ENCODE results near the gene SETBP1. TPM values are rescaled to one million over a fixed set of nuclear protein-coding genes. Genes with fewer than 3 reads are reported as not detected.

Gene SETBP1
- total RNA-seq, 1 experiment from 2014 or later = 9.6 TPM

GRCh38 chr18:44871771-44872170 is 191.1 kb downstream of the SETBP1 start:
- ChIA-PET POLR2A (no interaction called here), CTCF (no interaction called here)
- TF ChIP-seq, protein P1, sequence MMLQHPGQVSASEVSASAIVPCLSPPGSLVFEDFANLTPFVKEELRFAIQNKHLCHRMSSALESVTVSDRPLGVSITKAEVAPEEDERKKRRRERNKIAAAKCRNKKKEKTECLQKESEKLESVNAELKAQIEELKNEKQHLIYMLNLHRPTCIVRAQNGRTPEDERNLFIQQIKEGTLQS (CRISPR knock-in tag; conservative IDR thresholded peaks at IDR 0.05) = no peak
- TF ChIP-seq, protein P2, sequence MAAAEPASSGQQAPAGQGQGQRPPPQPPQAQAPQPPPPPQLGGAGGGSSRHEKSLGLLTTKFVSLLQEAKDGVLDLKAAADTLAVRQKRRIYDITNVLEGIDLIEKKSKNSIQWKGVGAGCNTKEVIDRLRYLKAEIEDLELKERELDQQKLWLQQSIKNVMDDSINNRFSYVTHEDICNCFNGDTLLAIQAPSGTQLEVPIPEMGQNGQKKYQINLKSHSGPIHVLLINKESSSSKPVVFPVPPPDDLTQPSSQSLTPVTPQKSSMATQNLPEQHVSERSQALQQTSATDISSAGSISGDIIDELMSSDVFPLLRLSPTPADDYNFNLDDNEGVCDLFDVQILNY (CRISPR knock-in tag; IDR thresholded peaks at IDR 0.05) = no peak
- no peak for TF ChIP-seq OVOL2 (CRISPR knock-in tag; IDR thresholded peaks at IDR 0.05; ENCODE audit: borderline replicate concordance)
- TF ChIP-seq NR2C2 (CRISPR knock-in tag; IDR thresholded peaks at IDR 0.05) = no peak
- TF ChIP-seq ZNF425 (CRISPR knock-in tag; conservative IDR thresholded peaks at IDR 0.05) = no peak
- TF ChIP-seq, protein P3, sequence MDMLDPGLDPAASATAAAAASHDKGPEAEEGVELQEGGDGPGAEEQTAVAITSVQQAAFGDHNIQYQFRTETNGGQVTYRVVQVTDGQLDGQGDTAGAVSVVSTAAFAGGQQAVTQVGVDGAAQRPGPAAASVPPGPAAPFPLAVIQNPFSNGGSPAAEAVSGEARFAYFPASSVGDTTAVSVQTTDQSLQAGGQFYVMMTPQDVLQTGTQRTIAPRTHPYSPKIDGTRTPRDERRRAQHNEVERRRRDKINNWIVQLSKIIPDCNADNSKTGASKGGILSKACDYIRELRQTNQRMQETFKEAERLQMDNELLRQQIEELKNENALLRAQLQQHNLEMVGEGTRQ (CRISPR knock-in tag; IDR thresholded peaks at IDR 0.05) = no peak
- TF ChIP-seq FOXP4 (CRISPR knock-in tag; IDR thresholded peaks at IDR 0.05) = no peak
- TF ChIP-seq ZNF317 (CRISPR knock-in tag; IDR thresholded peaks at IDR 0.05; ENCODE audit: borderline replicate concordance, low read depth) = no peak
- TF ChIP-seq AR (CRISPR knock-in tag; IDR thresholded peaks at IDR 0.05) = no peak
- TF ChIP-seq TCF7 (CRISPR knock-in tag; IDR thresholded peaks at IDR 0.05; ENCODE audit: low read depth) = no peak
- TF ChIP-seq ZNF423 (CRISPR knock-in tag; IDR thresholded peaks at IDR 0.05) = no peak
- TF ChIP-seq TEAD1 (CRISPR knock-in tag; IDR thresholded peaks at IDR 0.05) = no peak
- TF ChIP-seq ARID4B (CRISPR knock-in tag; IDR thresholded peaks at IDR 0.05; ENCODE audit: borderline replicate concordance) = no peak
- no peak for TF ChIP-seq NFATC4 (CRISPR knock-in tag; IDR thresholded peaks at IDR 0.05)
- no peak for TF ChIP-seq ZNF121 (CRISPR knock-in tag; IDR thresholded peaks at IDR 0.05)
- TF ChIP-seq, protein P4, sequence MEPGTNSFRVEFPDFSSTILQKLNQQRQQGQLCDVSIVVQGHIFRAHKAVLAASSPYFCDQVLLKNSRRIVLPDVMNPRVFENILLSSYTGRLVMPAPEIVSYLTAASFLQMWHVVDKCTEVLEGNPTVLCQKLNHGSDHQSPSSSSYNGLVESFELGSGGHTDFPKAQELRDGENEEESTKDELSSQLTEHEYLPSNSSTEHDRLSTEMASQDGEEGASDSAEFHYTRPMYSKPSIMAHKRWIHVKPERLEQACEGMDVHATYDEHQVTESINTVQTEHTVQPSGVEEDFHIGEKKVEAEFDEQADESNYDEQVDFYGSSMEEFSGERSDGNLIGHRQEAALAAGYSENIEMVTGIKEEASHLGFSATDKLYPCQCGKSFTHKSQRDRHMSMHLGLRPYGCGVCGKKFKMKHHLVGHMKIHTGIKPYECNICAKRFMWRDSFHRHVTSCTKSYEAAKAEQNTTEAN (CRISPR knock-in tag; IDR thresholded peaks at IDR 0.05) = no peak
- no peak for TF ChIP-seq ZMAT4 (CRISPR knock-in tag; IDR thresholded peaks at IDR 0.05)
- no peak for TF ChIP-seq E2F4 (CRISPR knock-in tag; IDR thresholded peaks at IDR 0.05; ENCODE audit: borderline replicate concordance, low read depth)
- peaks cover 7% of the 10 kb centered on the region; the same call in 1 of the 2 replicates for H3K9me3 Mint-ChIP-seq
- no peaks in the 10 kb centered on the region for H3K27me3 Mint-ChIP-seq (ENCODE audit: low read depth)
- ATAC-seq (no peak), DNase-seq (ENCODE audit: low spot score) (no peak)
- H3K4me3 Mint-ChIP-seq = no peak overlapping the region
- peaks cover 12% of the 10 kb centered on the region for H3K4me1 Mint-ChIP-seq
- no peaks in the 10 kb centered on the region for H3K36me3 Mint-ChIP-seq
- no peak overlapping the region for H3K27ac Mint-ChIP-seq
